HG03039 (cell line): ENCODE data around the gene TMEM235.
"Not testable (repeated sequence)": the region's sequence is repeated elsewhere in the genome, so short reads cannot be mapped to it uniquely, and the experiment has no call there.

Experiments used
- ATAC-seq: cut with Tn5 transposase; IDR thresholded peaks from one replicate; pipeline ENCODE4 v1.9.1; 2021; ENCODE audit warnings: mild to moderate bottlenecking, moderate library complexity; ENCODE audit not compliant: unreplicated experiment

The TMEM235 gene

GRCh38 chr17:78237401-78238012 lies 6.1 kb downstream of the TMEM235 start:
- ATAC-seq = no peak

DNA sequence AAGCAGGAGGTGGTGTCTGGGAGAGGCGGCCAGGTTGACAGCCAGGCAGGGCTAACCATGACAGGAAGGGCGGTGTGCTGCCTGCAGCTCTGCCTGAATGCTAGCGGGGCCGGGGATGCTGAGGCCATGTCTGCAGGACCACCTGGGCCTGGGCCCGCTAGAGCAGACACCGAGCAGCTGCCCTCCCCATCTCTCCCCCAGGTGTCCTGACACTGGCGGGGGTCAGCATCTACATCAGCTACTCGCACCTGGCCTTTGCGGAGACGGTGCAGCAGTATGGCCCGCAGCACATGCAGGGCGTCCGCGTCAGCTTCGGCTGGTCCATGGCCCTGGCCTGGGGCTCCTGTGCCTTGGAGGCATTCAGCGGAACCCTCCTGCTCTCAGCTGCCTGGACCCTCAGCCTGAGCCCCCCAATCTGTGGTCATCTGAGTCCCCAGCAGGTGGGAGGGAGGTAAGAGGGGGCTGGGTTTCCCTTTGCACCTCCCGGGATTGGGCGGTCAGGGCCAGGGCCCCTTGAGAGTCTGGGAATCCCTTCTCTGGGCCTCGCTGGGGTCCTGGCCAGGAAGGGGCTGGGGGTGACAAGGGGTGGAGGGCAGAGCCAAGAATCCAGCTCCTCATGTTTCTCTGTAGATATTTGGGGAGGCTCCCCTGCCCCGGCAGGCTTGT lies 7.5 kb downstream of the TMEM235 start:
- ATAC-seq = no peak

- no peak for ATAC-seq
Measured at GRCh38 chr17:78239489-78239931, 8.1 kb downstream of the TMEM235 start.

GRCh38 chr17:78240012-78240655 lies 8.7 kb downstream of the TMEM235 start:
- ATAC-seq = no peak

DNA sequence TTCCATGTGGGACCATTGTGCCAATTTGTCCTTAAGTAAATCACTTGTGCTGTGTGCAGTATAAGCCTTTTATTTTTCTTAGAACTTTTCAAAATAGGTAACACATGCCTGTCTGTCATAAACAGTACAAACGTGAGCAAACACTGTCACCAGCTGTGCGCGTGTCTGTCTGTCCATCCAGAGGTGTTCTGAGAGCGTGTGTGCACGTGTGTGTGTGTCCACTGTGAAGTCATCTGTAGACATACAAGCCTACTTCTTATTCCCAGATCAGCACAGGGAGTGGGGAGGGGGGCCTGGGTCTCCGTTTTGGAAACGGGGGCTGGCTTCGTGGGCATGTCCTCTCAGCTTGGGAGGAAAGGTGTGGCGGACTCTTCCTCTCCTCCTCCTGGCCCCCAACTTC lies 9.4 kb downstream of the TMEM235 start:
- no peak for ATAC-seq

GRCh38 chr17:78241277-78242023 lies 10.0 kb downstream of the TMEM235 start:
- no peak for ATAC-seq

- ATAC-seq = no peak
Measured at GRCh38 chr17:78242024-78242742, 10.8 kb downstream of the TMEM235 start.

DNA sequence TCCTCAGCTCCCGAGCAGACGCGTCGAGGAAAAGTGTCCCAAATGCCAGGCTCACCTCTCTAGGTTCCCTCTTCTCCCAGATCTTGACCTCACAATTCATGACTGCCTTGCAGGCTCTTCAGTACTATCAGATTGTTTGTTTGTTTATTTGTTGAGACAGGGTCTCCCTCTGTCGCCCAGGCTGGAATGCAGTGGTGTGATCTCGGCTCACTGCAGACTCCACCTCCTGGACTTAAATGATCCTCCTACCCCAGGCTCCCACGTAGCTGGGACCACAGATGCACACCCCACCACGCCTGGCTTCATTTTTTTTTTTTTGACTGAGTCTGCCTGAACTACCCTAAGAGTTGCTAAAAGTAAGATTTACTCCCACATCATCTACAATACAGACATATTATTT lies 15.9 kb downstream of the TMEM235 start:
- ATAC-seq = no peak

- no peak for ATAC-seq
Measured at GRCh38 chr17:78248051-78248914, 16.9 kb downstream of the TMEM235 start.

DNA sequence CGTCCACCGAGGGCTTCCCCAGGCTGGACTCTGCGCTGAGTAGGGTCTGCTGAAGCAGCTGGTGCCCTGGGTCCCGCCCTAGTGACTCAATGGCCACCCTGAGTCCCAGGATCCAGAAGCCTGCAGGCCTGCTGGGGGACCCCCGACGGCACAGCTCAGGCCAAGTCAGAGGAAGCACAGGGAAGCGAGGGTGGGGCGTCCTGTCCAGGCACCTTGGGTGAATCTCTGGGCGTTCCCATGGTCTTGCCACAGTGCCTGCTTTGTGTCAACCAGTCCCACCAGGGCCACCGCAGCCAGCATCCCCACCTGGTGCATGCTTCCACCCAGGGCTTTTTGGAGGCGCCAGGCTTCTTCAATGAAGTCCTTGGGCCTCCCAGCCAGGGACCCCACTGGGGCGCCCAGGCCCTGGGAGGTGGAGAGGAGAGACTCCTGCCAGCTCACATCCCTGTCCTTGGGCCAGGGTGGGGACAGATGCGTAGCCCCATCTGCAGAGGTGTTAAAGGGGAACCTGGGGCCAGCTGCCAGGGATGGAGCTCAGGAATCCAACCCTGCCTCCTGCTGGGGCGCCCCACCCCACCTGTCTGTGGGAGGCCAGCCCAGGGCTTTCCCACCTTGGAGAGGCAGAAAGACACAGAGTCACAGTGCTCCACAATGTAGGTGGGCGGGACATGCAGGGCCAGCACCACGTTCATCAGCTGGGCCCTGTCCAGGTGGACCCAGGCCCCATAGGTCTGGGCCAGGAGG lies 17.8 kb downstream of the TMEM235 start:
- ATAC-seq = no peak

GRCh38 chr17:78249818-78250806 lies 18.7 kb downstream of the TMEM235 start:
- no peak for ATAC-seq

GRCh38 chr17:78250891-78251772 lies 19.7 kb downstream of the TMEM235 start:
- peak; percentile 59 for ATAC-seq

GRCh38 chr17:78251773-78252103 lies 20.3 kb downstream of the TMEM235 start:
- no peak for ATAC-seq

DNA sequence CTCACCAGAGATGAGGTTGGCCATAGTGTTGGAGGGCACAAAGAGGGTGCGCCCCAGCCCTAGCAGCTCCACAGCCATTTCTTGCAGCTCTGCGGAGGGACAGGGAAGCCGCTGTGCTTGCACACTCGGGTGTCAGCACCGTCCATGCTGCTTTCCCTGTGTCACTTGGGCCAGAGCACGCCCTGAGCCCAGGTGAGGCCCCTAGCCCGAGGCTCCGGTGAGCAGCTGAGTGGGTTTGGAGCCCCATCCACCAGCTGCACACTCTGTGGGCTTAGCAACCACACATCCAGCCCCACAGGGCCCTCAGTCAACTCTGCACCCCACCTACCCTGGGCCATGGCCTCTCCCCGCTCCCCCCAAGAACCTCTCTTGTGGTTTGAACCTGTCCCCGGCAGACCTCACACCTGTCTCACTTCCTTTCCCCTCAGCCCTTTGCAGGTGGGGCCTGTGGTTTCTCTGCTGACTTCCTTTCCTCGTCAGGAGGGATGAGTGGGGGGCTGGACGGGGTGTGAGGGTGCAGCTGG lies 20.7 kb downstream of the TMEM235 start:
- ATAC-seq = no peak

GRCh38 chr17:78252701-78253635 lies 21.5 kb downstream of the TMEM235 start:
- no peak for ATAC-seq

DNA sequence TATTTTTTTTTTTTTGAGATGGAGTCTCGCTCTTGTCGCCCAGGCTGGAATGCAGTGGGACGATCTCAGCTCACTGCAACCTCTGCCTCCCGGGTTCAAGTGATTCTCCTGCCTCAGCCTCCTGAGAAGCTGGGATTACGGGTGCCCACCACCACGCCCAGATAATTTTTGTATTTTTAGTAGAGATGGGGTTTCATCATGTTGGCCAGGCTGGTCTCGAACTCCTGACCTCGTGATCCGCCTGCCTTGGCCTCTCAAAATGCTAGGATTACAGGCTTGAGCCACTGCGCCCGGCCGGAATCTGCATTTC lies 22.2 kb downstream of the TMEM235 start:
- ATAC-seq = not testable (repeated sequence)
